SK-N-MC (cell line): Measurements from ENCODE around the gene TRIM24.

Source experiments
- EZH2 ChIP-seq: fragments of 200-600 bp; sonication (generic); IDR thresholded peaks from one replicate; pipeline ENCODE4 v1.6.1; 2017; ENCODE audit warnings: antibody characterized with exemption
- POLR2AphosphoS5 ChIP-seq: IDR thresholded peaks from 2 replicates; pipeline ENCODE4 v1.6.1; 2012; ENCODE audit warnings: mild to moderate bottlenecking, low read depth, low read length, borderline replicate concordance

DNA sequence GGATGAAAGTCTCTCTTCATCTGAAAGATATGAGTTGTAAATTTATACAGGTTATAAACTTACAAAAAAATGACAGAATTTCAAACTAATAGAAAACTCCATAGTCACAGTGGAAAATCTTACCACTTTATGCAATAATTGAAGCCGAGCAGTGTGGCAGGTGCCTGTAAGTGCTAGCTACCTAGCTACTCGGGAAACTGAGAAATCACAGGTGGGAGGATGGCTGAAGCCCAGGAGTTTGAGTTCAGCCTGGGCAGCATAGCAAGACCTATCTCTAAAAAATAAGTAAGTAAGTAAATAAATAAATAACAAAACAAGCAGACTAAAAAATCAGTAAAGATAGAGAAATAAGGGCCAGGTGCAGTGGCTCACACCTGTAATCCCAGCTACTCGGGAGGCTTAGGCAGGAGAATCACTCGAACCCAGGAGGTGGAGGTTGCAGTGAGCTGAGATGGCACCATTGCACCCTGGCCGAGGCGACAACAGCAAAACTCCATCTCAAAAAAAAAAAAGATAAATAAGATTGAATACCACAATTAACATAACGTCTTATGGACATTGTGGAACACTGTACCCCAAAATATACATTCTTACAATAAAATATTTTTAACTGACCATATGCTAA, 61.9 kb downstream of the TRIM24 start:
- TF ChIP-seq EZH2 (no peak), POLR2AphosphoS5 (no peak)
